H9 (cell line): ENCODE results near the gene RBM5. TPM values are rescaled to one million over a fixed set of nuclear protein-coding genes. Genes with fewer than 3 reads are reported as not detected.
A peak's percentile ranks its signal among the peaks of the same experiment; 100 is the strongest.

Source experiments
- DNase-seq: peaks from one replicate; pipeline ENCODE4 v3.0.0-alpha.2; 2017
- H2AFZ ChIP-seq: one replicate; pipeline ENCODE4 v1.6.1; 2013; ENCODE audit warnings: mild to moderate bottlenecking, low read length, control low read depth, moderate library complexity
- H2AK5ac ChIP-seq: 2 replicates; pipeline ENCODE4 v1.6.1; 2013; ENCODE audit warnings: low read length, control low read depth, mixed read lengths; ENCODE audit not compliant: insufficient read length
- H2BK120ac ChIP-seq: one replicate; pipeline ENCODE4 v1.6.1; 2013; ENCODE audit warnings: low read depth, mild to moderate bottlenecking, low read length, control low read depth, inconsistent platforms; ENCODE audit not compliant: poor library complexity, severe bottlenecking
- H2BK12ac ChIP-seq: 2 replicates; pipeline ENCODE4 v1.6.1; 2013; ENCODE audit warnings: low read length, control low read depth, mixed read lengths, low read depth; ENCODE audit not compliant: insufficient read length
- H2BK15ac ChIP-seq: 2 replicates; pipeline ENCODE4 v1.6.1; 2013; ENCODE audit warnings: low read depth, low read length, control low read depth
- H2BK20ac ChIP-seq: one replicate; pipeline ENCODE4 v1.6.1; 2013; ENCODE audit warnings: low read depth, mild to moderate bottlenecking, low read length, control low read depth, inconsistent platforms; ENCODE audit not compliant: poor library complexity, severe bottlenecking
- H2BK5ac ChIP-seq: 2 replicates; pipeline ENCODE4 v1.6.1; 2013; ENCODE audit warnings: low read length, control low read depth, mixed read lengths; ENCODE audit not compliant: insufficient read length
- H3K14ac ChIP-seq: 2 replicates; pipeline ENCODE4 v1.6.1; 2013; ENCODE audit warnings: low read length, control low read depth; ENCODE audit not compliant: insufficient read depth
- H3K18ac ChIP-seq: 2 replicates; pipeline ENCODE4 v1.6.1; 2013; ENCODE audit warnings: low read depth, mild to moderate bottlenecking, mixed read lengths, low read length, control low read depth; ENCODE audit not compliant: insufficient read length
- H3K23ac ChIP-seq: 2 replicates; pipeline ENCODE4 v1.6.1; 2013; ENCODE audit warnings: low read length, control low read depth, mixed read lengths, low read depth; ENCODE audit not compliant: insufficient read length
- H3K23me2 ChIP-seq: 2 replicates; pipeline ENCODE4 v1.6.1; 2013; ENCODE audit warnings: low read depth, mild to moderate bottlenecking, mixed read lengths, low read length, control low read depth; ENCODE audit not compliant: insufficient read length, poor library complexity, severe bottlenecking
- H3K27ac ChIP-seq: 2 replicates; pipeline ENCODE4 v1.5.1; 2013; ENCODE audit warnings: low read length, control low read depth, mixed read lengths, low read depth; ENCODE audit not compliant: insufficient read length
- H3K27me3 ChIP-seq: 2 replicates; pipeline ENCODE4 v1.6.1; 2013; ENCODE audit warnings: low read length, control low read depth, inconsistent platforms; ENCODE audit not compliant: insufficient read depth
- H3K4ac ChIP-seq: 2 replicates; pipeline ENCODE4 v1.6.1; 2013; ENCODE audit warnings: low read depth, mild to moderate bottlenecking, control low read depth, inconsistent platforms, low read length, moderate library complexity
- H3K4me1 ChIP-seq: 2 replicates; pipeline ENCODE4 v1.6.1; 2013; ENCODE audit warnings: low read length, control low read depth, inconsistent platforms; ENCODE audit not compliant: insufficient read depth
- H3K4me2 ChIP-seq: 2 replicates; pipeline ENCODE4 v1.6.1; 2013; ENCODE audit warnings: low read length, control low read depth, mixed read lengths; ENCODE audit not compliant: insufficient read length, insufficient read depth
- H3K56ac ChIP-seq: 2 replicates; pipeline ENCODE4 v1.6.1; 2013; ENCODE audit warnings: low read depth, mild to moderate bottlenecking, mixed read lengths, low read length, control low read depth; ENCODE audit not compliant: insufficient read length
- H3K79me1 ChIP-seq: 2 replicates; pipeline ENCODE4 v1.6.1; 2013; ENCODE audit warnings: low read depth, mild to moderate bottlenecking, moderate library complexity, low read length, control low read depth, inconsistent platforms; ENCODE audit not compliant: insufficient read depth, poor library complexity, severe bottlenecking
- H3K79me2 ChIP-seq: 2 replicates; pipeline ENCODE4 v1.6.1; 2013; ENCODE audit warnings: low read length, control low read depth, inconsistent platforms; ENCODE audit not compliant: insufficient read depth
- H3K9ac ChIP-seq: 2 replicates; pipeline ENCODE4 v1.6.1; 2013; ENCODE audit warnings: low read length, control low read depth, mixed read lengths; ENCODE audit not compliant: insufficient read length; ENCODE audit errors: extremely low read depth
- H3K9me3 ChIP-seq: one replicate; pipeline ENCODE4 v1.6.1; 2013; ENCODE audit warnings: low read depth, low read length, inconsistent platforms; ENCODE audit not compliant: control insufficient read depth
- H3T11ph ChIP-seq: one replicate; pipeline ENCODE4 v1.6.1; 2013; ENCODE audit warnings: mild to moderate bottlenecking, low read length, control low read depth, inconsistent platforms
- H4K20me1 ChIP-seq: one replicate; pipeline ENCODE4 v1.6.1; 2013; ENCODE audit not compliant: control insufficient read depth, insufficient read length, insufficient read depth
- H4K5ac ChIP-seq: 2 replicates; pipeline ENCODE4 v1.6.1; 2013; ENCODE audit warnings: low read depth, mild to moderate bottlenecking, mixed read lengths, low read length, control low read depth; ENCODE audit not compliant: insufficient read length
- H4K8ac ChIP-seq: replicated peaks from 2 replicates; pipeline ENCODE4 v1.6.1; 2013; ENCODE audit warnings: low read length, control low read depth, mixed read lengths, low read depth; ENCODE audit not compliant: insufficient read length
- H4K91ac ChIP-seq: 2 replicates; pipeline ENCODE4 v1.6.1; 2013; ENCODE audit warnings: low read depth, mild to moderate bottlenecking, moderate library complexity, mixed read lengths, low read length, control low read depth; ENCODE audit not compliant: insufficient read length
- H3K27ac Mint-ChIP-seq, 3 experiments: 2 replicates in 2 of 3; 3 replicates in 1 of 3; pipeline ENCODE4 v1.8.0; 2020 to 2021; ENCODE audit warnings: mixed read lengths in 3 of 3, mild to moderate bottlenecking in 1 of 3, moderate library complexity in 1 of 3
- H3K27me3 Mint-ChIP-seq: 2 replicates; pipeline ENCODE4 v1.8.0; 2021; ENCODE audit warnings: low read depth, mild to moderate bottlenecking, moderate library complexity, mixed read lengths
- H3K36me3 Mint-ChIP-seq, 3 experiments: 2 replicates in 2 of 3; 3 replicates in 1 of 3; pipeline ENCODE4 v1.8.0; 2020 to 2021; ENCODE audit warnings: low read depth in 3 of 3, mixed read lengths in 3 of 3; ENCODE audit not compliant: insufficient read depth in 1 of 3
- H3K4me1 Mint-ChIP-seq, 2 experiments: 2 replicates each; pipeline ENCODE4 v1.8.0; 2020; ENCODE audit warnings: mixed read lengths in 2 of 2
- H3K4me3 Mint-ChIP-seq, 2 experiments: 2 replicates in 1 of 2; 3 replicates in 1 of 2; pipeline ENCODE4 v1.8.0; 2020 to 2021; ENCODE audit warnings: mild to moderate bottlenecking in 2 of 2, mixed read lengths in 2 of 2, moderate library complexity in 1 of 2
- H3K9me3 Mint-ChIP-seq, 2 experiments: 2 replicates in 1 of 2; 3 replicates in 1 of 2; pipeline ENCODE4 v1.8.0; 2020; ENCODE audit warnings: mild to moderate bottlenecking in 2 of 2, mixed read lengths in 2 of 2, moderate library complexity in 1 of 2
- WGBS: extraction: QIAGEN DNeasy Blood & Tissue Kit; methylation state at CpG from one replicate; pipeline ENCODE4 v1.1.7; 2013; ENCODE audit warnings: missing lambda C conversion rate, low lambda C conversion rate, mixed read lengths; ENCODE audit not compliant: insufficient read length; ENCODE audit errors: extremely low coverage; 5-methylcytosine and 5-hydroxymethylcytosine counted together
- total RNA-seq: library from RNA; stranded (reverse); gene quantifications from 2 replicates; pipeline ENCODE4 v1.2.1, GENCODE V29; 2021
- TF ChIP-seq, protein P1 (sequence below): fragments of 200-600 bp; sonication (generic); conservative IDR thresholded peaks from 3 replicates; pipeline ENCODE4 v1.8.0; 2021; ENCODE audit warnings: antibody characterized with exemption, mild to moderate bottlenecking

The RBM5 gene
- total RNA-seq, 1 experiment from 2014 or later: 123 TPM

DNA sequence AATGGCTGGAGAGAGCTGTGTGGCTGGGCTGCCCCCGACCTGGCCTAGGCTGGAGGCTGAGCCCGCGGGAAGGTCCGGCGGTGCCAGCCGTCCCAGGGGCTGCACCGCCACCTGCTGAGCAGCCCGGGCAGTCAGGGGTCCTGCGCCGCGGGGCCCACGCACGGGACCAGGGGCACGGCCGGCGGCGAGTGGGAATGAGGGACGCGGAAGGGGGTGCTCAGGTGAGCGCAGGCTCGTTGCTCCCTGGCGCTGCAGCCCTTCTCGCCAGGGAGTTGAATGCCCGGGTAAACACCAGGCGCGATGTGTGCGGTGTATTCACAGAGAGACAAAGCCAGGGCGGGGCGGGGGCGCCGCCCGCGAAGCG lies 65.7 kb downstream of the RBM5 start:
- H3K4me2 ChIP-seq: peak overlapping the region; percentile 30
- no peak overlapping the region for H4K5ac ChIP-seq
- Mint-ChIP-seq H3K36me3 (peaks cover 0 to 5% (median 2%) of the 10 kb centered on the region in 3 experiments; a peak in 4 of 7 replicates), H3K27ac (peak overlapping the region in 1 of 3 experiments; percentile 79; a peak in 1 of 7 replicates), H3K4me3 (peak overlapping the region; percentile 62 to 87), H3K27me3 (peaks cover 25% of the 10 kb centered on the region), H3K9me3 (no peaks in the 10 kb centered on the region), H3K4me1 (peaks cover 61 to 75% of the 10 kb centered on the region in 2 experiments)
- H3K56ac ChIP-seq: no peak overlapping the region
- peaks cover 3% of the 10 kb centered on the region for H3K4me1 ChIP-seq
- no peaks in the 10 kb centered on the region for H3K79me2 ChIP-seq
- no peak for DNase-seq
- H4K20me1 ChIP-seq: no peaks in the 10 kb centered on the region
- no peak overlapping the region for H4K91ac ChIP-seq
- WGBS: no CpG with 5 or more reads among the region's 34 CpGs
- no peak overlapping the region for H3K18ac ChIP-seq
- H2BK12ac ChIP-seq: no peak overlapping the region
- no peak overlapping the region for H2AFZ ChIP-seq
- no peak overlapping the region for H2BK5ac ChIP-seq
- H4K8ac ChIP-seq: no peak overlapping the region
- no peak overlapping the region for H3K27ac ChIP-seq
- no peaks in the 10 kb centered on the region for H3K9me3 ChIP-seq
- H2BK120ac ChIP-seq: no peak overlapping the region
- H2BK15ac ChIP-seq: no peak overlapping the region
- peaks cover 2% of the 10 kb centered on the region for H3K79me1 ChIP-seq
- no peak overlapping the region for H3K4ac ChIP-seq
- TF ChIP-seq, protein P1, sequence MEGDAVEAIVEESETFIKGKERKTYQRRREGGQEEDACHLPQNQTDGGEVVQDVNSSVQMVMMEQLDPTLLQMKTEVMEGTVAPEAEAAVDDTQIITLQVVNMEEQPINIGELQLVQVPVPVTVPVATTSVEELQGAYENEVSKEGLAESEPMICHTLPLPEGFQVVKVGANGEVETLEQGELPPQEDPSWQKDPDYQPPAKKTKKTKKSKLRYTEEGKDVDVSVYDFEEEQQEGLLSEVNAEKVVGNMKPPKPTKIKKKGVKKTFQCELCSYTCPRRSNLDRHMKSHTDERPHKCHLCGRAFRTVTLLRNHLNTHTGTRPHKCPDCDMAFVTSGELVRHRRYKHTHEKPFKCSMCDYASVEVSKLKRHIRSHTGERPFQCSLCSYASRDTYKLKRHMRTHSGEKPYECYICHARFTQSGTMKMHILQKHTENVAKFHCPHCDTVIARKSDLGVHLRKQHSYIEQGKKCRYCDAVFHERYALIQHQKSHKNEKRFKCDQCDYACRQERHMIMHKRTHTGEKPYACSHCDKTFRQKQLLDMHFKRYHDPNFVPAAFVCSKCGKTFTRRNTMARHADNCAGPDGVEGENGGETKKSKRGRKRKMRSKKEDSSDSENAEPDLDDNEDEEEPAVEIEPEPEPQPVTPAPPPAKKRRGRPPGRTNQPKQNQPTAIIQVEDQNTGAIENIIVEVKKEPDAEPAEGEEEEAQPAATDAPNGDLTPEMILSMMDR: no peak
- no peak overlapping the region for H3K23ac ChIP-seq
- no peak overlapping the region for H3K9ac ChIP-seq
- peaks cover 15% of the 10 kb centered on the region for H3K23me2 ChIP-seq
- H3T11ph ChIP-seq: no peak overlapping the region
- H2BK20ac ChIP-seq: no peak overlapping the region
- H2AK5ac ChIP-seq: no peak overlapping the region
- H3K14ac ChIP-seq: no peak overlapping the region
- peaks cover 7% of the 10 kb centered on the region; the same call in 1 of the 2 replicates for H3K27me3 ChIP-seq
